ENCODE measurements around the gene ETNPPL.

ETNPPL gene

GRCh38 chr4:108693819-108694218 lies 69.0 kb downstream of the ETNPPL start:
- DNase-seq: no peak

GRCh38 chr4:108693211-108693610 lies 69.6 kb downstream of the ETNPPL start:
- DNase-seq: no peak

All from AML-193 (cell line).